C4-2B (cell line): ENCODE measurements around the gene RTP5.
"Not testable (repeated sequence)": the region's sequence is repeated elsewhere in the genome, so short reads cannot be mapped to it uniquely, and the experiment has no call there.

Source experiments
- ZFX ChIP-seq: fragments of 450-650 bp; IDR thresholded peaks from 2 replicates; pipeline ENCODE4 v1.6.1; 2017
- TF ChIP-seq, protein P1 (sequence below): fragments of 450-650 bp; conservative IDR thresholded peaks from 2 replicates; pipeline ENCODE4 v1.5.1; 2017; ENCODE audit warnings: mild to moderate bottlenecking

DNA sequence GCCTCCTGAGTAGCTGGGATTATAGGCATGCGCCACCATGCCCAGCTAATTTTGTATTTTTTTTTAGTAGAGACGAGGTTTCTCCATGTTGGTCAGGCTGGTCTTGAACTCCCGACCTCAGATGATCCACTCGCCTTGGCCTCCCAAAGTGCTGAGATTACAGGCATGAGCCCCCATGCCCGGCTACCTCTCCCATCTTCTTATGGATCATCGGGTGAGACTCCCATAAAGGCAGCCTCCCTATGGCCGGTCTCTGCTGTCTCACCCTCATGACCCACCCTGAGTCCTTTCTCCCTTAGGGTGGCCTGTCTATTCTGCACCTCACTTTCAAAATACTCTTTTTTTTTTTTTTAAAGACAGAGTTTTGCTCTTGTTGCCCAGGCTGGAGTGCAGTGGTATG lies 38.3 kb downstream of the RTP5 start:
- TF ChIP-seq, protein P1, sequence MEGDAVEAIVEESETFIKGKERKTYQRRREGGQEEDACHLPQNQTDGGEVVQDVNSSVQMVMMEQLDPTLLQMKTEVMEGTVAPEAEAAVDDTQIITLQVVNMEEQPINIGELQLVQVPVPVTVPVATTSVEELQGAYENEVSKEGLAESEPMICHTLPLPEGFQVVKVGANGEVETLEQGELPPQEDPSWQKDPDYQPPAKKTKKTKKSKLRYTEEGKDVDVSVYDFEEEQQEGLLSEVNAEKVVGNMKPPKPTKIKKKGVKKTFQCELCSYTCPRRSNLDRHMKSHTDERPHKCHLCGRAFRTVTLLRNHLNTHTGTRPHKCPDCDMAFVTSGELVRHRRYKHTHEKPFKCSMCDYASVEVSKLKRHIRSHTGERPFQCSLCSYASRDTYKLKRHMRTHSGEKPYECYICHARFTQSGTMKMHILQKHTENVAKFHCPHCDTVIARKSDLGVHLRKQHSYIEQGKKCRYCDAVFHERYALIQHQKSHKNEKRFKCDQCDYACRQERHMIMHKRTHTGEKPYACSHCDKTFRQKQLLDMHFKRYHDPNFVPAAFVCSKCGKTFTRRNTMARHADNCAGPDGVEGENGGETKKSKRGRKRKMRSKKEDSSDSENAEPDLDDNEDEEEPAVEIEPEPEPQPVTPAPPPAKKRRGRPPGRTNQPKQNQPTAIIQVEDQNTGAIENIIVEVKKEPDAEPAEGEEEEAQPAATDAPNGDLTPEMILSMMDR: not testable (repeated sequence)
- TF ChIP-seq ZFX: not testable (repeated sequence)
